K562 (cell line): Measurements from ENCODE around the gene KLK14. TPM values are rescaled to one million over a fixed set of nuclear protein-coding genes. Genes with fewer than 3 reads are reported as not detected.

Experiments
- ATAC-seq: fragments of 200-7000 bp; cut with Tn5 transposase; 3 replicates; pipeline ENCODE4 v1.9.1; 2020; ENCODE audit warnings: moderate library complexity
- BruUV-seq: library from RNA; stranded (reverse); fragments of 400-500 nt; replicated peaks from 2 replicates; lab custom pipeline; 2021; lab: Mats Ljungman, UMichigan
- CTCF ChIA-PET: fragments of 300-600 bp; formaldehyde crosslinking; extraction: SDS; loops from one replicate; lab custom pipeline; 2021; ENCODE audit warnings: low intra/inter-chr PET ratio; lab: Yijun Ruan, JAX
- POLR2A ChIA-PET: fragments of 300-600, 350-650 bp; sonication (Branson Sonifier 250); formaldehyde crosslinking; extraction: SDS; loops from one replicate; lab custom pipeline; 2021; ENCODE audit warnings: antibody characterized with exemption, inconsistent platforms; lab: Yijun Ruan, JAX
- DNase-seq, 4 experiments: peaks; one replicate each; pipeline versions ENCODE4 v3.0.0 to v3.0.0-alpha.2; 2011 to 2018; ENCODE audit warnings: low spot score in 3 of 4, mixed read lengths in 3 of 4; ENCODE audit errors: extremely low read depth in 1 of 4
- FAIRE-seq: peaks from 2 replicates; lab custom pipeline; 2011; peaks lifted over from hg19 to GRCh38; lab: Jason Lieb, UNC
- H2AFZ ChIP-seq: 2 replicates; pipeline ENCODE4 v1.6.0; 2011; ENCODE audit warnings: low read depth, low read length, control low read depth, inconsistent platforms
- H3K27ac ChIP-seq: fragments of 200-600 bp; 3 replicates; pipeline ENCODE4 v1.8.0; 2011; ENCODE audit warnings: low read depth, mild to moderate bottlenecking, control low read depth, inconsistent platforms, low read length, moderate library complexity, mixed read lengths; ENCODE audit errors: extremely low read depth
- H3K27me3 ChIP-seq, 2 experiments: fragments of 300-600 bp in 1 of 2; 2 replicates in 1 of 2; 3 replicates in 1 of 2; pipeline versions ENCODE4 v1.6.0 to v1.8.0; 2011; ENCODE audit warnings: inconsistent platforms in 2 of 2, low read length in 2 of 2, mild to moderate bottlenecking in 1 of 2, mixed read lengths in 1 of 2, moderate library complexity in 1 of 2; ENCODE audit not compliant: control insufficient read depth in 2 of 2, insufficient read depth in 2 of 2
- H3K36me3 ChIP-seq: fragments of 300-600 bp; 3 replicates; pipeline ENCODE4 v1.8.0; 2011; ENCODE audit warnings: mild to moderate bottlenecking, low read length, inconsistent platforms; ENCODE audit not compliant: control insufficient read depth, insufficient read depth
- H3K4me1 ChIP-seq, 2 experiments: fragments of 200-600 bp in 1 of 2; replicated peaks in 1 of 2; 2 replicates in 1 of 2; 3 replicates in 1 of 2; pipeline versions ENCODE4 v1.5.1 to v1.8.0; 2011; ENCODE audit warnings: inconsistent platforms in 2 of 2, low read length in 2 of 2, mild to moderate bottlenecking in 1 of 2, mixed read lengths in 1 of 2, moderate library complexity in 1 of 2; ENCODE audit not compliant: control insufficient read depth in 2 of 2, insufficient read depth in 2 of 2
- H3K4me2 ChIP-seq: 2 replicates; pipeline ENCODE4 v1.6.1; 2011; ENCODE audit warnings: low read length, control low read depth, inconsistent platforms, mixed read lengths; ENCODE audit not compliant: insufficient read depth
- H3K4me3 ChIP-seq: fragments of 200-600 bp; sonication (generic), shearing (Covaris generic); 2 replicates; pipeline ENCODE4 v1.5.1; 2016; ENCODE audit warnings: control low read depth, inconsistent platforms
- H3K79me2 ChIP-seq: fragments of 200-600 bp; 3 replicates; pipeline ENCODE4 v1.8.0; 2011; ENCODE audit warnings: low read length, inconsistent platforms; ENCODE audit not compliant: control insufficient read depth, insufficient read depth
- H3K9ac ChIP-seq, 2 experiments: 2 replicates each; pipeline versions ENCODE4 v1.6.0 to v1.6.1; 2011; ENCODE audit warnings: low read depth in 2 of 2, low read length in 2 of 2, control low read depth in 1 of 2, inconsistent platforms in 1 of 2, mild to moderate bottlenecking in 1 of 2, mixed read lengths in 1 of 2; ENCODE audit not compliant: insufficient read depth in 1 of 2
- H3K9me1 ChIP-seq: one replicate; pipeline ENCODE4 v1.6.0; 2011; ENCODE audit warnings: inconsistent platforms, mild to moderate bottlenecking, low read length, moderate library complexity; ENCODE audit not compliant: control insufficient read depth, insufficient read depth
- H3K9me3 ChIP-seq: replicated peaks from 2 replicates; pipeline ENCODE4 v1.5.1; 2011; ENCODE audit warnings: low read depth, low read length, inconsistent platforms; ENCODE audit not compliant: control insufficient read depth, insufficient read depth
- H4K20me1 ChIP-seq: replicated peaks from 2 replicates; pipeline ENCODE4 v1.6.1; 2011; ENCODE audit warnings: low read length, inconsistent platforms, mixed read lengths; ENCODE audit not compliant: control insufficient read depth, insufficient read depth
- ARID1B ChIP-seq: fragments of 450-650 bp; IDR thresholded peaks from 2 replicates; pipeline ENCODE4 v1.6.1; 2016; ENCODE audit warnings: antibody characterized with exemption, mild to moderate bottlenecking, inconsistent platforms
- NFIX ChIP-seq: fragments of 250-450 bp; sonication (Bioruptor Pico); IDR thresholded peaks from 2 replicates; pipeline ENCODE4 v1.4.0; 2020; ENCODE audit warnings: low read depth, mild to moderate bottlenecking, moderate library complexity
- NRF1 ChIP-seq, 2 experiments: fragments of 450-650 bp; IDR thresholded peaks in 1 of 2; conservative IDR thresholded peaks in 1 of 2; 2 replicates each; pipeline ENCODE4 v1.6.1; 2014; ENCODE audit warnings: mild to moderate bottlenecking in 2 of 2
- RB1 ChIP-seq: fragments of 450-650 bp; IDR thresholded peaks from 2 replicates; pipeline ENCODE4 v1.6.1; 2017; ENCODE audit warnings: low read depth, mild to moderate bottlenecking
- SPI1 ChIP-seq: IDR thresholded peaks from 2 replicates; pipeline ENCODE4 v1.6.1; 2011; ENCODE audit warnings: low read depth, low read length, control low read depth, borderline replicate concordance
- WHSC1 ChIP-seq: IDR thresholded peaks from one replicate; pipeline ENCODE4 v1.6.1; 2012; ENCODE audit warnings: low read length, control low read depth, inconsistent platforms
- ZNF165 ChIP-seq: fragments of 250-450 bp; sonication (Bioruptor Pico); IDR thresholded peaks from 2 replicates; pipeline ENCODE4 v1.4.0; 2020; ENCODE audit warnings: borderline replicate concordance
- ZNF589 ChIP-seq: fragments of 200-800 bp; sonication (Bioruptor generic); IDR thresholded peaks from 2 replicates; pipeline ENCODE4 v1.6.1; 2016; ENCODE audit warnings: low read depth, missing genetic modification characterization, missing compliant biosample characterization
- ZNF830 ChIP-seq: fragments of 250-450 bp; sonication (Bioruptor Pico); IDR thresholded peaks from 2 replicates; pipeline ENCODE4 v1.5.0; 2021; ENCODE audit warnings: mild to moderate bottlenecking
- ZZZ3 ChIP-seq: fragments of 450-650 bp; IDR thresholded peaks from 2 replicates; pipeline ENCODE4 v1.6.1; 2016; ENCODE audit warnings: antibody characterized with exemption, mild to moderate bottlenecking, moderate library complexity
- WGBS: fragments of 100-300 bp; shearing (Covaris generic); methylation state at CpG from one replicate; pipeline ENCODE4 v1.1.6; 2016; ENCODE audit warnings: low coverage, mixed read lengths; ENCODE audit not compliant: insufficient coverage; ENCODE audit errors: missing lambda C conversion rate; 5-methylcytosine and 5-hydroxymethylcytosine counted together
- in situ Hi-C: fragments of 300-500 bp; cut with MboI; formaldehyde crosslinking; loops from 4 replicates; pipeline ENCODE4 v1.15.0; 2018; ENCODE audit warnings: inconsistent platforms, mixed read lengths
- intact Hi-C: fragments of 100-400 bp; cut with micrococcal nuclease; formaldehyde crosslinking; loops from 2 replicates; pipeline ENCODE4 v1.14.2; 2022
- polyA plus RNA-seq, 8 experiments: library from polyadenylated mRNA; depleted of rRNA in 4 of 8; stranded (reverse) in 5 of 8; unstranded in 3 of 8; fragments of >200 nt; fragmentation: Nextera tagmentation in 2 of 8; fragmentation: Illumina TruSeq in 1 of 8; extraction: Ambion mirVana in 2 of 8; extraction: Trizol in 1 of 8; gene quantifications; 2 replicates each; pipeline versions ENCODE4 v1.2.1 to v1.2.3, GENCODE V29; 2011 to 2014; ENCODE audit warnings: inconsistent platforms in 1 of 8, missing spikeins in 1 of 8
- total RNA-seq, 7 experiments: library from RNA; depleted of rRNA in 6 of 7; stranded (reverse); fragments of >200 nt in 6 of 7; fragmentation: Illumina TruSeq in 2 of 7; extraction: Trizol in 2 of 7; gene quantifications; 2 replicates each; pipeline versions ENCODE4 v1.2.1 to v1.2.3, GENCODE V29; 2011 to 2021; ENCODE audit warnings: low replicate concordance in 1 of 7
- TF ChIP-seq, protein P1 (sequence below): sonication (generic); formaldehyde crosslinking; IDR thresholded peaks from 2 replicates; pipeline ENCODE4 v1.8.0; 2022; ENCODE audit warnings: mild to moderate bottlenecking, missing genetic modification reagents, borderline replicate concordance
- TF ChIP-seq, protein P2 (sequence below): sonication (generic); formaldehyde crosslinking; IDR thresholded peaks from 2 replicates; pipeline ENCODE4 v1.9.0; 2022; ENCODE audit warnings: mild to moderate bottlenecking, missing genetic modification reagents

Gene KLK14
- total and polyA plus RNA-seq, 9 of the 15 experiments (the other 6 are each of a cell fraction or from before 2014, with no cell fraction given), result not detected

DNA sequence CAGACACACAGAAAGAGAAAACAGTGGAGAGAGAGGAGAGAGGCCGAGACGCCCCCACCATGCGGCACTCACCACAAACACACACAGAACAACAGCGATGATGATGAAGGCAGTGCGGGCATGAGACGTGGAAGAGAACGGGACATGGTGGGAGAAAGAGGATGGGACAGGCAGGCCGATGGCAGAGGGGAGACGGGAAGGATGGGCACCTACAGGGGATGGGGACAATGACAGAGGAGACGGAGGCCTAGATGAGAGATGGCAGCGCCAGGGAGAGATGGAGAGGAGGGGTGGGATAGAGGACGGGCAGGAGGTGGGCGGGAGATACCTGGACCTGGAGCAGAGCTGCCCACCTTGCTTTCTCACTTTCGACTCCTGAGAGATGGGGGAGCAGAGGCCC, 1.1 kb upstream of the KLK14 start (continued):
- TF ChIP-seq, protein P1, sequence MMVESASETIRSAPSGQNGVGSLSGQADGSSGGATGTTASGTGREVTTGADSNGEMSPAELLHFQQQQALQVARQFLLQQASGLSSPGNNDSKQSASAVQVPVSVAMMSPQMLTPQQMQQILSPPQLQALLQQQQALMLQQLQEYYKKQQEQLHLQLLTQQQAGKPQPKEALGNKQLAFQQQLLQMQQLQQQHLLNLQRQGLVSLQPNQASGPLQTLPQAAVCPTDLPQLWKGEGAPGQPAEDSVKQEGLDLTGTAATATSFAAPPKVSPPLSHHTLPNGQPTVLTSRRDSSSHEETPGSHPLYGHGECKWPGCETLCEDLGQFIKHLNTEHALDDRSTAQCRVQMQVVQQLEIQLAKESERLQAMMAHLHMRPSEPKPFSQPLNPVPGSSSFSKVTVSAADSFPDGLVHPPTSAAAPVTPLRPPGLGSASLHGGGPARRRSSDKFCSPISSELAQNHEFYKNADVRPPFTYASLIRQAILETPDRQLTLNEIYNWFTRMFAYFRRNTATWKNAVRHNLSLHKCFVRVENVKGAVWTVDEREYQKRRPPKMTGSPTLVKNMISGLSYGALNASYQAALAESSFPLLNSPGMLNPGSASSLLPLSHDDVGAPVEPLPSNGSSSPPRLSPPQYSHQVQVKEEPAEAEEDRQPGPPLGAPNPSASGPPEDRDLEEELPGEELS, result no peak
- TF ChIP-seq NRF1 (conservative IDR thresholded peaks at IDR 0.05 in 1 of 2, IDR thresholded peaks at IDR 0.05 in 1 of 2) (no peak), SPI1 (no peak)

DNA sequence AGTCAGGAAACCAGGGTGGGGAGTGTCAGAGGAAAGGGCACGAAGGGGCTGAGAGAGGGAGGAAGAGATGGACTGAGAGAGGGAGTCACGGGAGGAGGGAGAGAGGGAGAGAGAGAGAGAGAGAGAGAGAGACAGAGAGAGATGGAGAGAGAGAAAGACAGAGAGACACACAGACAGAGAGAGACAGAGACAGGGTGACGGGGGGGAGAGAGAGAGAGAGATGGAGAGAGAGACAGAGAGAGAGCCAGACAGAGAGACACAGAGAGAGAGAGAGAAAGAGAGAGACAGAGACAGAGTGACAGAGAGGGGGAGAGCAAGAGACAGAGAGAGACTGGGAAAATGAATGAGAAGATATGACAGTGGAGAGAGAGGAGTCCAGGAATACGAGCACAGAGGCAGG, 494 bp upstream of the KLK14 start:
- BruUV-seq, result no TSS peak
- Histone ChIP-seq H3K27ac (no peak overlapping the region), H3K4me2 (no peak overlapping the region), H2AFZ (no peak overlapping the region), H4K20me1 (no peaks in the 10 kb centered on the region; the same call in 1 of the 2 replicates), H3K36me3 (no peaks in the 10 kb centered on the region), H3K4me1 (peaks cover 0 to 10% of the 10 kb centered on the region in 2 experiments; a peak in 2 of 5 replicates), H3K27me3 (peaks cover 23 to 78% of the 10 kb centered on the region in 2 experiments; a peak in 4 of 5 replicates)
- in situ Hi-C loops (no loop called here), intact Hi-C loops (no loop called here)
- no peak for ATAC-seq
- FAIRE-seq, result no peak
- POLR2A ChIA-PET, result no interaction called here
- TF ChIP-seq NFIX (CRISPR knock-in tag), result no peak
- TF ChIP-seq ZNF830, result no peak
- no peak for TF ChIP-seq ZNF589
- no peak for TF ChIP-seq ZNF165
- TF ChIP-seq, protein P2, sequence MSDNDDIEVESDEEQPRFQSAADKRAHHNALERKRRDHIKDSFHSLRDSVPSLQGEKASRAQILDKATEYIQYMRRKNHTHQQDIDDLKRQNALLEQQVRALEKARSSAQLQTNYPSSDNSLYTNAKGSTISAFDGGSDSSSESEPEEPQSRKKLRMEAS (CRISPR knock-in tag), result no peak
- TF ChIP-seq RB1, result no peak
- no peak for TF ChIP-seq ARID1B
- TF ChIP-seq ZZZ3, result no peak
- TF ChIP-seq WHSC1, result no peak
- TF ChIP-seq, all 486 proteins: peak for 0
- Histone ChIP-seq H3K9me3 (no peaks in the 10 kb centered on the region), H3K4me3 (no peak overlapping the region), H3K79me2 (no peaks in the 10 kb centered on the region), H3K9ac (no peak overlapping the region), H3K9me1 (no peaks in the 10 kb centered on the region)
- no peak for DNase-seq
- CTCF ChIA-PET, result no interaction called here
- WGBS, result 0% methylated on average over 1 of the region's 4 CpGs
